ENCODE measurements around the gene FAM209A. TPM values are rescaled to one million over a fixed set of nuclear protein-coding genes. Genes with fewer than 3 reads are reported as not detected.

Gene FAM209A
- total and polyA plus RNA-seq, 4 donors = 0.49 to 0.95 (median 0.59) TPM; not detected in 1

- ATAC-seq (ENCODE audit: insufficient read depth, low FRiP score) = no peak
- Histone ChIP-seq H3K27me3 (ENCODE audit: control insufficient read depth in 3 of 3, insufficient read depth in 3 of 3, low read length in 2 of 3) (no peaks in the 10 kb centered on the region), H3K9me3 (ENCODE audit: control insufficient read depth in 4 of 4, insufficient read depth in 3 of 4, low read length in 3 of 4) (no peaks in the 10 kb centered on the region), H3K4me3 (no peak overlapping the region), H3K36me3 (ENCODE audit: control insufficient read depth in 4 of 4, insufficient read depth in 4 of 4, low read length in 4 of 4) (peaks cover 0 to 6% (median 3%) of the 10 kb centered on the region in 4 donors), H3K27ac (ENCODE audit: low read depth in 1 of 2, low read length in 1 of 2) (no peak overlapping the region), H3K9ac (ENCODE audit: insufficient read depth in 1 of 2, low read length in 2 of 2) (no peak overlapping the region), H3K4me1 (ENCODE audit: control insufficient read depth in 5 of 5, insufficient read depth in 5 of 5, low read length in 5 of 5) (peaks cover 0 to 9% (median 0%) of the 10 kb centered on the region in 5 donors)
- peak in 2 of 3 donors; percentile 3 to 7 for DNase-seq
- TF ChIP-seq CTCF (IDR thresholded peaks at IDR 0.05; ENCODE audit: control extremely low read depth, extremely low read depth) = no peak
- 48 to 72% methylated on average over 3 of the region's 3 CpGs for WGBS, 2 donors
Observed at GRCh38 chr20:56506103-56506502, 18.4 kb upstream of the FAM209A start.

GRCh38 chr20:56511926-56512325, 12.6 kb upstream of the FAM209A start:
- DNase-seq (no peak), ATAC-seq (ENCODE audit: insufficient read depth, low FRiP score) (no peak)
- no peaks in the 10 kb centered on the region for H3K27me3 ChIP-seq (ENCODE audit: control insufficient read depth in 3 of 3, insufficient read depth in 3 of 3, low read length in 2 of 3)
- H3K9ac ChIP-seq (ENCODE audit: insufficient read depth in 1 of 2, low read length in 2 of 2) = no peak overlapping the region
- H3K27ac ChIP-seq (ENCODE audit: low read depth in 1 of 2, low read length in 1 of 2) = no peak overlapping the region
- H3K36me3 ChIP-seq (ENCODE audit: control insufficient read depth in 4 of 4, insufficient read depth in 4 of 4, low read length in 4 of 4) = peaks cover 0 to 19% (median 7%) of the 10 kb centered on the region in 4 donors
- H3K9me3 ChIP-seq (ENCODE audit: control insufficient read depth in 4 of 4, insufficient read depth in 3 of 4, low read length in 3 of 4) = no peaks in the 10 kb centered on the region
- 95 to 98% methylated on average over 10 of the region's 10 CpGs for WGBS, 2 donors
- no peak overlapping the region for H3K4me3 ChIP-seq
- peaks cover 0 to 4% (median 0%) of the 10 kb centered on the region in 5 donors for H3K4me1 ChIP-seq (ENCODE audit: control insufficient read depth in 5 of 5, insufficient read depth in 5 of 5, low read length in 5 of 5)
- TF ChIP-seq CTCF (IDR thresholded peaks at IDR 0.05; ENCODE audit: control extremely low read depth, extremely low read depth) = no peak

- Histone ChIP-seq H3K9me3 (ENCODE audit: control insufficient read depth in 4 of 4, insufficient read depth in 3 of 4, low read length in 3 of 4) (peaks cover 0 to 8% (median 0%) of the 10 kb centered on the region in 4 donors), H3K36me3 (ENCODE audit: control insufficient read depth in 4 of 4, insufficient read depth in 4 of 4, low read length in 4 of 4) (peaks cover 9 to 32% (median 16%) of the 10 kb centered on the region in 4 donors), H3K9ac (ENCODE audit: insufficient read depth in 1 of 2, low read length in 2 of 2) (no peak overlapping the region), H3K27me3 (ENCODE audit: control insufficient read depth in 3 of 3, insufficient read depth in 3 of 3, low read length in 2 of 3) (no peaks in the 10 kb centered on the region), H3K4me3 (no peak overlapping the region), H3K4me1 (ENCODE audit: control insufficient read depth in 5 of 5, insufficient read depth in 5 of 5, low read length in 5 of 5) (peaks cover 0 to 4% (median 0%) of the 10 kb centered on the region in 5 donors), H3K27ac (ENCODE audit: low read depth in 1 of 2, low read length in 1 of 2) (no peak overlapping the region)
- 89 to 94% methylated on average over 22 of the region's 22 CpGs for whole genome bisulfite sequencing, 2 donors
- TF ChIP-seq CTCF (IDR thresholded peaks at IDR 0.05; ENCODE audit: control extremely low read depth, extremely low read depth) = no peak
- ATAC-seq (ENCODE audit: insufficient read depth, low FRiP score) (no peak), DNase-seq (peak; percentile 11 to 61 (median 60))
Observed at GRCh38 chr20:56513161-56514150, 11.1 kb upstream of the FAM209A start.

Measured in lung (tissue), 12 donors.